Fibroblast of mammary gland (primary cell): ENCODE results near the gene MED13L.

Source experiments
- DNase-seq: peaks from one replicate; pipeline ENCODE4 v3.0.0-alpha.2; 2010; ENCODE audit warnings: low read depth
- H3K4me3 ChIP-seq: 2 replicates; pipeline ENCODE4 v1.5.1; 2011; ENCODE audit warnings: low read depth, mild to moderate bottlenecking, low read length, moderate library complexity; ENCODE audit not compliant: control insufficient read depth
- TF ChIP-seq, protein P1 (sequence below): conservative IDR thresholded peaks from 2 replicates; pipeline ENCODE4 v1.5.1; 2011; ENCODE audit warnings: low read depth, low read length, inconsistent platforms; ENCODE audit not compliant: control insufficient read depth, insufficient read depth

Gene MED13L

DNA sequence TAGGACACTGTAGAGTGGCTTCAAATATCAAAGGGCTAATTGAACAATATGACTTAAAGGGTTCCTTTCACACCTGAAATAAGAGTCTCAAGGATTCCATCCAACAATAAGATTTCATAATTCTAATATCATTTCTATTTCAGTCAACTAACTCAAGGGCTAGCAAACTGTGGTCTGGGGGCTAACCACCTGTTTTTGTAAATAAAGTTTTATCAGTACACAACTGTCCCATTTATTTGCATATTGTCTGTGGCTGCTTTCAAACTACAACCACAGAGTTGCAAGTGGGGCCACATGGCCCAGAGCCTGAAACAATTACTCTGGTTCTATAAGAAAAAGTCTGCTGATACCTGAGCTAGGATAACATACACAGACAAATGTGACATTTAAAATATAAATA is 29.1 kb downstream of the MED13L start:
- DNase-seq, result no peak
- TF ChIP-seq, protein P1, sequence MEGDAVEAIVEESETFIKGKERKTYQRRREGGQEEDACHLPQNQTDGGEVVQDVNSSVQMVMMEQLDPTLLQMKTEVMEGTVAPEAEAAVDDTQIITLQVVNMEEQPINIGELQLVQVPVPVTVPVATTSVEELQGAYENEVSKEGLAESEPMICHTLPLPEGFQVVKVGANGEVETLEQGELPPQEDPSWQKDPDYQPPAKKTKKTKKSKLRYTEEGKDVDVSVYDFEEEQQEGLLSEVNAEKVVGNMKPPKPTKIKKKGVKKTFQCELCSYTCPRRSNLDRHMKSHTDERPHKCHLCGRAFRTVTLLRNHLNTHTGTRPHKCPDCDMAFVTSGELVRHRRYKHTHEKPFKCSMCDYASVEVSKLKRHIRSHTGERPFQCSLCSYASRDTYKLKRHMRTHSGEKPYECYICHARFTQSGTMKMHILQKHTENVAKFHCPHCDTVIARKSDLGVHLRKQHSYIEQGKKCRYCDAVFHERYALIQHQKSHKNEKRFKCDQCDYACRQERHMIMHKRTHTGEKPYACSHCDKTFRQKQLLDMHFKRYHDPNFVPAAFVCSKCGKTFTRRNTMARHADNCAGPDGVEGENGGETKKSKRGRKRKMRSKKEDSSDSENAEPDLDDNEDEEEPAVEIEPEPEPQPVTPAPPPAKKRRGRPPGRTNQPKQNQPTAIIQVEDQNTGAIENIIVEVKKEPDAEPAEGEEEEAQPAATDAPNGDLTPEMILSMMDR, result no peak
- H3K4me3 ChIP-seq, result no peak overlapping the region

DNA sequence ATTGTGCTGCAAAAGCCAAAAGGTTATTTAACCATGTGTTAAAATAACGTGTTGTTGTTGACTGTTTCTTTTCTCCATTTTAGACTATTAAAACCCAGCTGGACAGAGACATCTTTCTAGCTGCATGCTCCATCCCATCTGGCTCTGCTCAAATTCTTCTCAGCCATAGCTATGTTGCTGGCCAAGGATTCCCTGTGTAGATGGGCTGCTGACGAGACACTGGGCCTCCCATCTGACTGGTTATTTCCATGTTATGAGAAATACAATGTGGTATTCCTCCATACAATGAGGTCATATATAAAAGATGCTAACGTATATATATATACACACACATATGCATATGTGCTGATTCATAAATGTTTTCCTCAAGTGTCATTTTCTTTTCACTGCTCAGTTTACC is 30.1 kb downstream of the MED13L start:
- no peak overlapping the region for H3K4me3 ChIP-seq
- TF ChIP-seq, protein P1, result no peak
- DNase-seq, result peak; percentile 49

DNA sequence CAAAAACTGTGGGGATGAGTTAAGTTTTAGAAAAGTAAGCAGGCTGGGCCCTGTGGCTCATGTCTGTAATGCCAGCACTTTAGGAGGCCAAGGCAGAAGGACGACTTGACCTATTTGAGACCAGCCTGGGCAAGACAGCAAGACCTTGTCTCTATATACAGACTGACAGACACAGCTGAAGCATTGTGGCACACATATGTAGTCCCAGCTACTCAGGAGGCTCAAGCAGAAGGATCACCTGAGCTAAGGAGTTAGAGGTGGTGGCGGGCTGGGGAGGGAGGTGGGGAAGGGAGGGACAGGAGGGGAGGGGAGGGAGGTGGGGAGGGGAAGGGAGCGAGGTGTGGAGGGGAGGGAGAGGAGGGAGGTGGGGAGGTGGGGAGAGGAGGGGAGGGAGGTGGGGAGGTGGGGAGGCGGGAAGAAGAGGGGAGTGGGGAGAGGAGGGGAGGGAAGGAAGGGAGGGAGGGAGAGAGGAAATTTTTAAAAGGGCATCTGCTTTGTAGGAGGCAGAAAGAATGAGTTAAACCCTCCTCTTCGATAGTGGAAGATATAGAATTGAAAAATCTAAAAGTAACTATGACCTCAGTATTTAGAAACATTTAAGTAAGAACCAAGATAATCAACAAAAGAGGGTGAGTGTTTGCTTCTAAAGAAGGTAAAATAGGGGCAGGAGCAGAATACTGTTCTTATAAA is 30.9 kb downstream of the MED13L start:
- TF ChIP-seq, protein P1, result no peak
- no peak for DNase-seq
- no peak overlapping the region for H3K4me3 ChIP-seq

DNA sequence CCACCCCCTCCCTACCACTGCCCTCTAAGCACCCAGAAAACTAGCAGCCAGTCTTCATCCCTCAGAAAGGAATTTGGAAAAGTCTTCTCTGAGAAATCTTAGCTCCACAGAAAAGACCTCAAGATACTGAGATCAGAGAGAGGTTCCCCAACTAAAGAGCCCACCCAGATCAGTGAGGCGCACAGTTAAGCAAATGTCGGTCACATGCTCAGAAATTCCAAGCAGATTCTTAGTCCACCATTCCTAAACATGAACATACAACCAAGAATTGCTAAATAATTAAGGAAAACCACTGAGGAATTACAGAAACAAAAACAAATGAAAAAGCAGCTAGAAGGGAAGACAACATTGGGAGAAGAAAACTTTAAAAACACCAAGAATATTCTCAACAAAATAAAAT is 32.3 kb downstream of the MED13L start:
- DNase-seq, result no peak
- TF ChIP-seq, protein P1, result no peak
- H3K4me3 ChIP-seq, result no peak overlapping the region

DNA sequence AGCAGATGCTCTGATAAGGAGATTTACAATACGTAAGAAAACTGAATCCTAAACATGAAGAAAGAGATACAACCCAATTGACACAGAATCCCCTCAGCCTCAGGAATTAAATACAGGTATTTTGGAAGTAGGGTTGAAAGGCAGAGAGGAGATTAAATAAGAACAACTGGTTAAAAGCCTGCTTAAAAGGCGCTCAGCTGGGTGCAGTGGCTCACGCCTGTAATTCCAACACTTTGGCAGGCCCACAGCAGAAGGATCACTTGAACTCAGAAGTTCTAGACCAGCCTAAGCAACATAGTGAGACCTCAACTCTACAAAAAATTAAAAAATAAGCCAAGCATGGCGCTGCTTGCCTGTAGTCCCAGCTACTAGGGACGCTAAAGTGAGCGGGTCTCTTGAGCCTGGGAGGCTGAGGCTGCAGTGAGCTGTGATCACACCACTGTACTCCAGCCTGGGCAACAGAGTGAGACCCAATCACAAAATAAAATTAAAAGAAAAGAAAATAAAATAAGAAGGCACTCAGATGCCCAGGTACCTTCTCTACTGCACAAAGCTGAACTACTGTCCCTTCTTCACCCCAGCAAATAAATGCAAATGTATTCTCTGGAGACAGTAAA is 32.9 kb downstream of the MED13L start:
- H3K4me3 ChIP-seq, result no peak overlapping the region
- no peak for DNase-seq
- TF ChIP-seq, protein P1, result no peak

DNA sequence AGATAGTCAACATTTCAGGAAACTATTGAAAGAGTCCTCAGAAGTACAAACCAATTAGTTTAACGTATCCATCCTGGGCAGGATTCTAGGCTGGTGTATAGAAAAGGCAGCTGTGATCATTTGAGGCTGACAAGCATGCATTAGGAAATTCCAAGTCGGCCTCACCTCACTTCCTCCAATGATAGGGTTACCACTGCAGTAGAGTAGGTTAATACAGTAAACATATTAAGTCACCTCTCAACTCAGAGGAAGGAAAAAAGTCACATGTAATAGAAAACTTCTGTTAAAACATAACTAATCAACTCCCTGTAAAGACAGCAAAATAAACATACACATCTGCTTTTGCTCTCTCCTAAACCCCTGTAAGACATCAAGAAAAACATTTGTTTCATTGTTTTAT is 33.5 kb downstream of the MED13L start:
- peak; percentile 27 for DNase-seq
- H3K4me3 ChIP-seq, result no peak overlapping the region
- TF ChIP-seq, protein P1, result no peak
